GM19324 (cell line): ENCODE data around the gene PPFIBP2.
"Not testable (repeated sequence)": the region's sequence is repeated elsewhere in the genome, so short reads cannot be mapped to it uniquely, and the experiment has no call there.

Experiments used
- ATAC-seq: cut with Tn5 transposase; IDR thresholded peaks from one replicate; pipeline ENCODE4 v1.9.1; 2021; ENCODE audit warnings: mild to moderate bottlenecking, moderate library complexity; ENCODE audit not compliant: unreplicated experiment, low FRiP score

PPFIBP2 gene

GRCh38 chr11:7498193-7498592 is 15.6 kb upstream of the PPFIBP2 start:
- no peak for ATAC-seq

DNA sequence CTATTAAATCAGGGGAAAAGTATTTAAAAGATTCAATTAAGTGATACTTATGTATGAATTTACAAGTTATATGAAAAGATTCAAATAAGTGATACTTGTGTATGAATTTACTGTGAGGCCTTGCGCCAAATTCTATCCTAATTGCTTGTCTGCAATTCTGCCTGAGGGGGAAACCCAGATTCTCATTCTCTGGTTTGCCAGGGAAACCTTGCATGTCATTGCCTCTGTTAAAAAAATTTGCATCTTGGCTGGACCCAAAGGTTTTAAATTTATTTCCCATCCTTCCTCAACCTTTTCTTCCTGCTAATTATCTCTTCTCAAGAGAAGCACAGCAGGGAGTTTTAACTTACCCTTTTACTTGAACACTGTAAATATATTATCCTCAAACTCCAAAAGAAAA is 14.7 kb upstream of the PPFIBP2 start:
- no peak for ATAC-seq

DNA sequence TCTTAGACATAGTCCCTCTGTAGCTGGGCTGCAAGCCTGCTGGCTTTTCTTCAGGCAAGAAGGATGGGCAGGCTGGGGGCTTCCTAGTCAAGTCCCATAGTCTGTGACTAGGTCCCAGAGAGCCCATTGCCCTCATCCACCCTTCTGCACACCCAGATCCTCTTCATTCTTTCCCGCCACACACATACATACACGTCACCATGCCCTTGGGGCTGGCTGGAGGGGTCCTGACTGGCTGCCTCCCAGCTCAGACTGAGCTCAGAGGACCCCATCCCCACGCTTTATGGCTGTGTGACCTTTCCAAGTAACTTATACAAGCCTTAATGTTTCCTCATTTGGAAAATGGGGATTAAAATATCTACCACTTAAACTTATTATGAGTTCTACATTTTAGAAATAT is 13.5 kb upstream of the PPFIBP2 start:
- no peak for ATAC-seq

GRCh38 chr11:7501251-7501650 is 12.5 kb upstream of the PPFIBP2 start:
- ATAC-seq: no peak

GRCh38 chr11:7501894-7502293 is 11.9 kb upstream of the PPFIBP2 start:
- ATAC-seq: no peak

- ATAC-seq: no peak
Measured at GRCh38 chr11:7506243-7506642, 7.6 kb upstream of the PPFIBP2 start.

- ATAC-seq: no peak
Measured at GRCh38 chr11:7508087-7508486, 5.7 kb upstream of the PPFIBP2 start.

- ATAC-seq: no peak
Measured at GRCh38 chr11:7509966-7510365, 3.8 kb upstream of the PPFIBP2 start.

- ATAC-seq: no peak
Measured at GRCh38 chr11:7511401-7511800, 2.4 kb upstream of the PPFIBP2 start.

GRCh38 chr11:7512525-7513233 is 1.1 kb upstream of the PPFIBP2 start:
- ATAC-seq: peak; percentile 59

DNA sequence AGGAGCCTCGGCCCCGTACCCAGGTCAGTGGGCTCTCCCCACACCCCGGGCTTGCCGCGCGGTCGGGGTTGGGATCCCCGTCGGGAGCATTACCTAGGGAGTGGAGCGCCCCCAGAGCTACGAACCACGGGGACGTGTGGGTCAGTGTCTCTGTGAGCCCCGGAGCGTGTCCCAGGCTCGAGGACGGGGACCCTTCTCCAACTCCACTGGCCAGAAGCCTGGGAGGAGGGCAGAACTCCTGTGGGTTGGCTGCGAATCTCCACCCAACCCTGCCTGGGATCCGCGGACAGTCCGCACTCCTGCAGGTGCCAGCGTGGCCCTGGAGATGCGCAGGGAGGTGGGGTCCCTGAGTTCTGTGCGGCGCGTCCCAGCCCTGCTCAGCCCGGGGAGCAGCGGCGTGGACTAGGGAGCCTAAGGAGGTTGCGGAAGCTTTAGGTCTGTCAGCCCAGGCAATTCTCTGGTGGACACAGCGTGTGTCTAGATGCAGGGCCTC is 346 bp downstream of the PPFIBP2 start:
- ATAC-seq: peak; percentile 12

DNA sequence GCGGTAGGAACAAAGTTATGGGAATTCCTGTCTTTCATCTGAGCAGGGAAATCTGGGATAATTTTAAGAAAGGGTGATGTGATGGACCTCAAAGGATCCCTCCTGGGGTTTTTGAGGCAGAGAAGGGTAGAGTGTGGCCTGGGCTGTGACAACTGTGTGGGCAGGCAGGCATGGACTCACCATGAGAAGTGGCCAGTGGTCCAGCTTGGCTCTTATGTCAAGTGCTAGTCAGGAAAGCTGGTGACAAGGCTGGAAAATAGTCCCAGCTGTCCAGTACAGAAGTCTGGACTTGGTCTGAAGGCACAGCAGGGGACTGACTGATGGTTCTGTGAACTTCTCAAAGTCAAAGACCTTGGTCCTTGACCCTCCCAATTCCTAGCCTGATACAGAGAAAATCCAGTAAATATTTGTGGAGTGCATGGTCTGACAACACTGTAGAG is 1.7 kb downstream of the PPFIBP2 start:
- no peak for ATAC-seq

DNA sequence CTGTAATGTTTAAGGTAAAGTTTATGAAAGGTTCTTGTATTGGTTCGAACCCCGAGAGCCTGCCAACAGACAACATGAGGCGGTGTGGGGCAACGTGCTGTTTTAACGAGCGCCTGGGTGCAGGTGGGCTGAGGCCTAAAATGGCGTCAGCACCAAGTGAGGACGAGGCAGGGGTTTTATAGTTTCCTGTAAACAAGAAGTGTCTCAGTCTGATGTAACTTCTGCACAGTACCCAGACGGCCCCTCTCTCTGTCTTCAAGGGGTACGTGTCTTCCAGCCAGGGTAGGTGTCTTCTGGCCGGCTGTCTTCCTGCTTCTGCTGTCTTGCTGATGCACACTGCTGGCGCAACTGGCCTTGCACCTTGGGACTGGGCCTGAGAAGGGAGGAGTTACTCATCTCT is 2.7 kb downstream of the PPFIBP2 start:
- no peak for ATAC-seq

DNA sequence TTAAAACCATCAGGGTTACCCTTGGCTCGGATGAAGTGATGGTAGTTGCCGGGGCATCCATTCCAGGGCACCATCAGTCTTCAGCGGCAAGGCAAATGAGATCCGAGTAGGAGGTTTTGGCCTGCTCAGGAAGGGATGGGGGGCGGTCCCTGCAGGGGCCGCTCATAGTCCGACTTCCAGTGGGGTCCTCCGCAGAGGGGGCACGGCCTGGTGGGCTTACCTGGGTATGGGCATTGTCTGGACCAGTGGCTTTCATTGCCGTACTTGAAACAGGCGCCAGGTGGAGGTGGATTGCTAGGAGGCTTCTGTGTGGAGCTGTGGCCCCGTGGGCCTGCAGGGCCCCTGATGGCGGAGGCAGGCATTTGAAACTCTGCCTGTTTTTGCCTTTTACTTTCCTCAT is 3.9 kb downstream of the PPFIBP2 start:
- not testable (repeated sequence) for ATAC-seq

DNA sequence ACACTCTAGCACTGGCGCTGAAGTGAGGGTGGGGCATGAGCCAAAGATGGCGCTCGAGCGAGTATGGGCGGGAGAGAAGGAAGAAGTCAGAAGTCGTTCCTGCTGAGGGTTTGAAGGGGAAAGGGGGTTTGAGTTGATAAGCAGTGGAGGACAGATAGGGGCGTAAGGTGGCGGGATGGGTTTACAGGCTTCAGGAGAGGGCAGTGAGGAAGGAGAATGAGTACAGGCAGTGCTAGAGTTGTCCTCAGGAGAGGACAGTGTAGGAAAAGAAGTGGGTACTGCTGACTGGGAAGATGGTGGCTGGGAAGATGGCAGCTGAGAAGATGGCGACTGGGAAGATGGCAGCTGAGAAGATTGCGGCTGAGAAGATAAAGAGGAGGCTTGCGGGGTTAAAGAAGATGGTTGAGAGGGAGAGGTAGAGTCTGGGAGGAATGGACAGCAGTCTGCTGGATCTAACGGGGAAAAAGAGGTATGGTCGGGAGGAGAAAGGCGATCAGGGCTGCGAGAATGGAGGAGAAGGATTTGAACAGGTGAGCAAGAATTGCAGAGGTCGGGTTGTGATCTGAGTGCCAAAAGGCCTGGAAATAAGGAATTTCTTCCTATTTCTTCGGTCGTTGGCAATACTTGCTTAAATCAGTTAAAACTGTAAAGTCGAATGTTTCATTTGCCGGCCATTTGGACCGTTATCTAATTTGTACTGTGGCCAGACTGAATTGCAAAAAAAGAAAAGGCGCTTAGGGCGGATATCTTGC is 5.2 kb downstream of the PPFIBP2 start:
- no peak for ATAC-seq

DNA sequence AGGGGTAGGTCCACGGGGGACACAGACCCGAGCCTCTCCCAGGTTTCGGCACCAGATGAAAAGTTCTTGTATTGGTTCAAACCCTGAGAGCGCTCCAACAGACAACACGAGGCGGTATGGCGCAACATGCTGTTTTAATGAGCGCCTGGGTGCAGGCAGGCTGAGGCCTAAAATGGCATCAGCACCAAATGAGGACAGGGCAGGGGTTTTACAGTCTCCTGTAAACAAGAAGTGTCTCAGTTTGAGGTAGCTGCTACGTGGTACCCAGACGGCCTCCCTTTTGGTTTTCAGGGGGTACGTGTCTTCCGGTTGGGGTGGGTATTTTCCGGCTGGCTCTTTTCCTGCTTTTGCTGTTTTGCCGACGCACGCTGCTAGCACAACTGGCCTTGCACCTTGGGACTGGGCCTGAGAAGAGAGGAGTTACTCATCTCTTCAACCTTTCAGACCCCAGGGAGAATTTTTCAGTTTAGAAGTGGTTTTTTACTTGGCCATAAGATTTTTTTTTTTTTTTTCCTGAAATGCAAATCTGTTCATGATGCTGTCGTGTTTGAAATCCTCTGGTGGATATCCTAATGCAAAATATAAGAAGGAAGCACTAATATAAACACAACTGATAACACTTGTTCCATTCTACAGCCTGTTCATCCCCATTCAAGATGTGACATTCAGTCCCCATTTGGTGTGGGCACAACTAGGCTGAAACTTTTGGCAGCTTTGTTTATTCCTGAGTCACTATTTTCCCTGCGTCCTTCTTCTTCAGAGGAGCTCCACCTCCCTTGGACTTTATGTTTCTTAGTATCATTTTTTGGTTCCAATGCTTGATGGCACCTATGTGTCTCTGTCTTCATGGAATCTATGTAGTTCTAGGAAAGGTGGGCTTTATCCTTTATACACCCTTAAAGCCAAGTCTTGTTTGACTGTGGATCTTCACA is 6.5 kb downstream of the PPFIBP2 start:
- peak; percentile 36 for ATAC-seq

DNA sequence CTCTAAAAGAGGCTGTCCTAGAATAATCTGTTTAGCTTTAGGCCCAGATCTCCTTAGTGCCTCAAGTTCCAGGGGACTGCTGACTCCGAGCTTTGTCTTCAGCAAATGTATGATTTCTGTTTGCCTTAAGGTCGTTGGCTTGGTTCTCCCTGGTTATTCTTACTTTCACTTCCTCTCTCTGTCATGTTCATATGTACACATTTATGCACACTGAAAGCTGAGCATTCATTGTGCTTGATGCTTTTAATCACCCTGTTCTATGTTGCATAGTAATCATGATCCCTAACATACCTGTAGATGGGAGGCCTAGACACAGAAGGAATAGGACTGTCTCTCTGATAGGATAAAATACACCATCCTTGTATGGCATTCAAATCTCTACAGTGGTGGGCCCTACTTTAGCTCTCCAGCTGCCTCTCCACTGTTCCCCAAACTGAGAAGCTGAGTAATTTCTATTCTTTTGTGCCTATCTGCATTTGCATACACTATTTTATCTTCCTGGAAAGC is 7.2 kb downstream of the PPFIBP2 start:
- peak; percentile 85 for ATAC-seq

DNA sequence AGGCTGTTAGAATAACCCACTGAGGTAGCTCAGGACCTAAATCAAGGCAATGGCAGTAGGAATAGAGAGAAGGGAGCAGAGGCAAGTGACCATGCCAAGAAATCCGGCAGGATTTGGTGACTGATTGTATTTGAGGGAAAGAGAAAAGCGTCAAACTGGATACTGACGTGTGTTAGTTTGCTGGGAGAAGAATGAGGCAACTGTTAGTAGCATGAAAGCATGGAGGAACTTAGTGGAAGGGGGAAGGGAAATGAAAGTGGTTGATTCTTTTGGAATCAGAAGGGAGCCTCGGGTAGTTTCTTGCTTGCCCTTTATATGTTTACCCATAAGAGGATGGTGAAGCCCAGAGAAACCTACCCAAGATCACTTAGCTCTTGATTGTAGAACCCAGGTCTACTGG is 8.3 kb downstream of the PPFIBP2 start:
- ATAC-seq: no peak

DNA sequence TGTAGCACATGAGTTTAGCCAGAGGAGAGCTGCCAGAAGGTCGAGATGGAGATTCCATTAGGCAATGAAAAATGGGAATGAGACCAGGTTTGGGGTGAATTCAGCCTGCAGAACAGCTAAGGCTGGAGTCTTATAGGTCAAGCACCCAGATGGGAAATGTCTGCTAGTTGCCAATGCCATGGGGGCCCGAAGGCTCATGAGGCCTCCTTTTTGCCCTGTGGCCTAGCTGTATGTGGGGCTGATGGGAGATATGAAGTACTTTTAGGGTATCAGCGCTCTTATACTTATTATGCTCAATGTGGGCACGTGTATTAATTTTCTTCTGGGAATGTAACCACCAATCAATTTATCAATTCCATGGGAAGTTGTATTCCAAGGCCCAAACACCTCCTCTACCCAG is 8.7 kb downstream of the PPFIBP2 start:
- ATAC-seq: no peak

GRCh38 chr11:7523416-7524210 is 9.8 kb downstream of the PPFIBP2 start:
- no peak for ATAC-seq
